Endometrial microvascular endothelial cells (primary cell): ENCODE data around the gene GPR139. TPM values are rescaled to one million over a fixed set of nuclear protein-coding genes. Genes with fewer than 3 reads are reported as not detected.

ENCODE experiments used
- in situ Hi-C: cut with HindIII; loops from 2 replicates; pipeline ENCODE4 v1.10.0; 2017; ENCODE audit warnings: low sequenced_read_pairs, low pct_unique_long_range_greater_than_20kb; ENCODE audit errors: inconsistent ontology term
- total RNA-seq: library from RNA; depleted of rRNA; stranded (reverse); fragments of >200 nt; gene quantifications from one replicate; pipeline ENCODE4 v1.2.3, GENCODE V29; 2015; ENCODE audit errors: inconsistent ontology term

GPR139 gene
- total RNA-seq, 1 donor from 2014 or later = not detected

DNA sequence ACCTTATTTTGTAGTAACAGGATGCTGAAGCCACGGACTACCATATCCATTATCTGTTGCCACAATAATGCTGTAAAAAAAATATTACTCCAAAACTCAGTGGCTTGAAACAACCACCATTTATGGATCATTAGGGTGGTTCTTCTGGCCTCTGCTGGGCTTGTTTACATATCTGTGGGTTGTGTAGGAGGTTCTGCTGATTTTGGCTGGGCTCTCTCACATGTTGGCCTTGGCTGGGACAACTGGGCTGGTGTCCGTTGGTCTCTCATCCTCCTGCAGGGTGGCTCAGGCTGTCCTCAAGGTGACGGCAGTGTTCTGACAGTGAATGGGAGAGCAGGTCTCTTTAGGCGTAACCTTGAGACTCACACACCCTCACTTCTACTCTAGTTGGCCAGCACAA is 76.0 kb downstream of the GPR139 start:
- in situ Hi-C loops = no loop called here

DNA sequence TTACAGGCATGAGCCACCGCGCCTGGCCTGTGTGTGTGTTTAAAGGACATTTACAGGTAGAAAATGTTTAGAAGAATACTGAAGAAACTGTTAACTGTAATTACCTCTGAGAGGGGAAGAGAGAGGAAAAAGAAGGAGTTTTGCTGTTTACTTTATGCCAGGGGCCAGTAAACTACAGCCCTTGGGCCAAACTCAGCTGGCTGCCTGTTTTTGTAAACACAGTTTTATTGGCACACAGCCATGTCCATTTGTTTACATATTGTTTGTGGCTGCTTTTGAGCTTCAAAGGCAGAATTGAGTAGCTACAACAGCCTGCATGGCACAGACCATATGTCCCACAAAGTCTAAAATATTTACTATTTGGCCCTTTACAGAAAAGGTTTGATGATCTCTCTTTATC is 76.4 kb downstream of the GPR139 start:
- in situ Hi-C loops = no loop called here

GRCh38 chr16:19994466-19995170 is 79.1 kb downstream of the GPR139 start:
- in situ Hi-C loops = no loop called here

DNA sequence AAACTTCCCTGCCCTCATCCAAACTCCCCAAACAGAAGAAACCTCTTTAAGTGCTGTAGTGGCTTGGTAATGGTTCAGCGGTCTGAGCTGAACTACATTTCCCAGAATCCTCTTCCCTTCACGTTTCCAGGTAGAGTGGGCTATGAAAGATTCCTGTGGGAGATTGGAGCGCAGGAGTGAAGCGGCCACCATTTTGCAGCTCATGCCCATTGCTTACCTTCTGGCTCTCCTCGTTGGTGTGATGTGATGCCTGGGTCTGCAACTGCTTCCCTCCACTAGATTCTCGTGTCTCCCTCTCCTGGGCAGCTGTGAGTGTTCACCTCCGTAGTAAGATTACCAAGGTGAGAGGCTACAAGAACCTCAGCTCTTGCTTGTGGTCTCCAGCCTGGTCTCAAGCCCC is 82.1 kb downstream of the GPR139 start:
- in situ Hi-C loops = no loop called here

GRCh38 chr16:19984135-19984534 is 89.6 kb downstream of the GPR139 start:
- in situ Hi-C loops = no loop called here

Other genes starting within 250 kb of the GPR139 start
- 7.9 TPM for gene GPRC5B, start 189.0 kb downstream of the GPR139 start, total RNA-seq